A549 treated with GW870086 at 1 μM for 4 hours (cell line): ENCODE results near the gene CCNH. TPM values are rescaled to one million over a fixed set of nuclear protein-coding genes. Genes with fewer than 3 reads are reported as not detected.

Experiments
- total RNA-seq: library from RNA; stranded (reverse); fragments of 200-300 nt; extraction: Qiagen RNA extraction; gene quantifications from 5 replicates; pipeline ENCODE4 v1.2.3, GENCODE V29; 2022; ENCODE audit warnings: low read depth

Gene CCNH
- total RNA-seq = 38.0 to 60.2 TPM (median 44.6 TPM) in 5 replicates

GRCh38 chr5:87412630-87413342 lies at the start of gene CCNH:
Gene CCNH (minus strand): TSS chr5:87412930. CDS start chr5:87412794, 136 bp downstream.

Other genes starting within 250 kb of the CCNH start
- 17.1 to 23.6 TPM (median 21.7 TPM) in 5 replicates for gene RASA1, start 145.0 kb downstream of the CCNH start, total RNA-seq